ENCODE measurements around the gene MAP3K6.

Gene MAP3K6

DNA sequence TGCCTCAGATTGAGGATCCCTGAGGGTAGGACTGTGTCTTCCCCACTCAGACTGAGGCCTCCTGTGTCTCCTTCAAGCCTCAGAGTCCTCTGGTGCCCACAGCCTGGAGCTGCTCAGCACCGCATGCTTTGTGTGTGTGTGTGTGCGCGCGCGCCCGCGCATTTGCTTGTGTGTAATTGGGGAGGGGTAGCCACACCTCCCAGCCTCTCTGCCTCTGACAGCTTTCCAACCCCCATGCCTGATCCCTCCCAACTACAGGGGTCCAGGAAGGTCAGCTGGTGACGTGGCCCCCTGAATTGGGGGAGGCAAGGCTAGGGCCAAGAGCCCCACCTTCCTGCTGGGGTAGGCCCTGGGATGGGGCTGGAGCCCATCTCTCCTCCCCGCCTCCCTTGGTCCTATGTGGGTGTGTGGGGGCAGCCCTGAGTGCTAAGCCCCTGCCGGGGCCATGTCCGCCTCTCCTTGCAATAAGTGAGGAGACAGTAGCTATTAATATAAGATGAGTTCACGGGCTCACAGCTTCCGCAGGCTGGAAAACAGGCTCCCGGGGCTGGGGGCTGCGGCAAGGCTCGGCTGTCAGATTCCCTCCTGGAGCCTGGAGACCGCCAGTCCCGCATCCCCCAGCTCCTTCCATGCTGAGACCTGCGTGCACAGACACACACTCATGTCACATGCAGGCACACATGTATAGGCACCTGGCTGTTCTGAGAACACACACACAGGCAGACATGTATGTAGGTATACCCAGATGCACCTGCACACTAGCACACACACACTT lies 32.7 kb upstream of the MAP3K6 start:
- Histone ChIP-seq H3K9me3 (ENCODE audit: severe bottlenecking) (no peaks in the 10 kb centered on the region), H3K27ac (no peak overlapping the region), H3K36me3 (no peaks in the 10 kb centered on the region), H3K27me3 (ENCODE audit: insufficient read depth, low read depth, severe bottlenecking) (no peaks in the 10 kb centered on the region), H3K4me3 (ENCODE audit: low read depth, low read length) (no peak overlapping the region)
- TF ChIP-seq, protein P1, sequence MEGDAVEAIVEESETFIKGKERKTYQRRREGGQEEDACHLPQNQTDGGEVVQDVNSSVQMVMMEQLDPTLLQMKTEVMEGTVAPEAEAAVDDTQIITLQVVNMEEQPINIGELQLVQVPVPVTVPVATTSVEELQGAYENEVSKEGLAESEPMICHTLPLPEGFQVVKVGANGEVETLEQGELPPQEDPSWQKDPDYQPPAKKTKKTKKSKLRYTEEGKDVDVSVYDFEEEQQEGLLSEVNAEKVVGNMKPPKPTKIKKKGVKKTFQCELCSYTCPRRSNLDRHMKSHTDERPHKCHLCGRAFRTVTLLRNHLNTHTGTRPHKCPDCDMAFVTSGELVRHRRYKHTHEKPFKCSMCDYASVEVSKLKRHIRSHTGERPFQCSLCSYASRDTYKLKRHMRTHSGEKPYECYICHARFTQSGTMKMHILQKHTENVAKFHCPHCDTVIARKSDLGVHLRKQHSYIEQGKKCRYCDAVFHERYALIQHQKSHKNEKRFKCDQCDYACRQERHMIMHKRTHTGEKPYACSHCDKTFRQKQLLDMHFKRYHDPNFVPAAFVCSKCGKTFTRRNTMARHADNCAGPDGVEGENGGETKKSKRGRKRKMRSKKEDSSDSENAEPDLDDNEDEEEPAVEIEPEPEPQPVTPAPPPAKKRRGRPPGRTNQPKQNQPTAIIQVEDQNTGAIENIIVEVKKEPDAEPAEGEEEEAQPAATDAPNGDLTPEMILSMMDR (IDR thresholded peaks at IDR 0.05; ENCODE audit: low read depth, low read length), result no peak
- no peak for DNase-seq

DNA sequence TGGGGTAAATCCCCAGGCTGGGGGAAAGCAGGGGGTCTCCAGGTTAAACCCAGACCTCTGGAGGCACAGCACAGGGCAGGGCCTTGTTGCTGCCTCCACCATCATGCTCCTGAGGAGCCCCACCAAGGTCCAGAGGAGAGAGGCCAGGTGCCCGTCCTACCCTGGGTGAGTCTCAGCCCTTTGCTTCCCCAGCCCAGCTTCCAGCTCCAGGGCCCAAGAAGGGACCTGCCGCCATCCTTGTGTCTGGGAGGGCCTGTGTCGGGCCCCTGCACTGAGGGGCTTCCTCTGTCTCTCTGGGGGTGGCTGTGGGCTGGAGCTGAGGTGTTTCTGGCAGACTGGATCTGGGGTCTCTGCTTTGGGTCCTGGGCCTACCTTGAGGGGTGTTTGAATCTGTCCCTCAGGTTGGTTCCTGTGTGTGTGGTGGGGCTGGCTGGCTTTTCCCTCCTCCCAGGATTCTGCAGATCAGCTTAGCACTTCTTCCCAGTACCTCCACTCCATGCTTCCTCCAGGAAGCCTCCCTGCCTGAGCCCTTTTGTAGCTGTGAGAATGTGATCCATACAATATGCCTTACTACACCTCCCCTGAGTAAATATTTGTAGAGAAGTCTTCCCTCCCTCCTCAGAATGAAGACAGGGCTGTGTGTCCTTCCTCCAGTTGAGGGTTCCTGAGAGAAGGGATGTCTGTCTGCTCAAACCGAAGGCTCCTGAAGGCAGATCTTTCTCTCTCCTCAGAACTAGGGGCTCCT lies 31.8 kb upstream of the MAP3K6 start:
- TF ChIP-seq, protein P1 (IDR thresholded peaks at IDR 0.05; ENCODE audit: low read depth, low read length), result no peak
- Histone ChIP-seq H3K9me3 (ENCODE audit: severe bottlenecking) (no peaks in the 10 kb centered on the region), H3K36me3 (no peaks in the 10 kb centered on the region), H3K4me3 (ENCODE audit: low read depth, low read length) (no peak overlapping the region), H3K27me3 (ENCODE audit: insufficient read depth, low read depth, severe bottlenecking) (no peaks in the 10 kb centered on the region), H3K27ac (no peak overlapping the region)
- no peak for DNase-seq

DNA sequence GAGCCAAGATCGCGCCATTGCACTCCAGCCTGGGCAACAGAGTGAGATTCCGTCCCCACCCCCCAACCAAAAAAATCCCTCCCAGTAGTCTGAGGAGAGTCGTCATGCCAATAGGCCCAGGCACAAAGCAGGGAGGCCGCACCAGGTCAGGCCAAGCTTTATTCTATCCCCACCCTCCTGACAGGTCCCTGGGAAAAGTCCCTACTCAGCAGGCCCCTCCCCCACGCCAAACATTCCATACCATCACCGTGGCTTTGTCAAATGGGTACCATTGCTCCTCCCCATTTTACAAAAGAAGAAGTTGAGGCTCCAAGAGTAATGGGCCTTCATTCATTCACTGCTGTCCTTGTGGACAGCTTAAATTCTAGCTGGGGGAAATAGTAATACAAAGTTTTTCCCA lies 31.0 kb upstream of the MAP3K6 start:
- Histone ChIP-seq H3K27ac (no peak overlapping the region), H3K4me3 (ENCODE audit: low read depth, low read length) (no peak overlapping the region), H3K9me3 (ENCODE audit: severe bottlenecking) (no peaks in the 10 kb centered on the region), H3K36me3 (no peaks in the 10 kb centered on the region), H3K27me3 (ENCODE audit: insufficient read depth, low read depth, severe bottlenecking) (no peaks in the 10 kb centered on the region)
- DNase-seq, result no peak
- TF ChIP-seq, protein P1 (IDR thresholded peaks at IDR 0.05; ENCODE audit: low read depth, low read length), result no peak

DNA sequence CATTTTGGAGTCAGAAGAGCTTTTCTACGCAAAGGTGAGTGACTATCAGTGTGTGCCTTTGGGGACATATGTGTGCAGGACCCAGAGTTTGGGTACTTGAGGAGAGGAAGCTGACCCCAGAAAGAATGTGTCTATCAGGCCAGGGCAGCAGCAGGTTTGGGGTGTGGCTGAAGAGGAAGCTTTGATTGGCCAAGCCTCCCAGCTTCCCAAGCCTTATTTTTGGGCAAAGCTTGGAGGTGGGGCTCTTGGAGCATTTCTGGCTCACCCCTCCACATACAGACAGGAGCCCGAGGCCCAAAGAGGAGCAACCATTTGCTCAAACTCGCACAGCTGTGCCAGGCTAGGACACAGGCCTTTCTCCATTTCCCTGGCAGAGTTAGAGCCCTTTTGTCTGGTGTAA lies 30.3 kb upstream of the MAP3K6 start:
- TF ChIP-seq, protein P1 (IDR thresholded peaks at IDR 0.05; ENCODE audit: low read depth, low read length), result no peak
- H3K27me3 ChIP-seq (ENCODE audit: insufficient read depth, low read depth, severe bottlenecking), result no peaks in the 10 kb centered on the region
- no peaks in the 10 kb centered on the region for H3K36me3 ChIP-seq
- DNase-seq, result no peak
- H3K9me3 ChIP-seq (ENCODE audit: severe bottlenecking), result no peaks in the 10 kb centered on the region
- no peak overlapping the region for H3K4me3 ChIP-seq (ENCODE audit: low read depth, low read length)
- H3K27ac ChIP-seq, result no peak overlapping the region

DNA sequence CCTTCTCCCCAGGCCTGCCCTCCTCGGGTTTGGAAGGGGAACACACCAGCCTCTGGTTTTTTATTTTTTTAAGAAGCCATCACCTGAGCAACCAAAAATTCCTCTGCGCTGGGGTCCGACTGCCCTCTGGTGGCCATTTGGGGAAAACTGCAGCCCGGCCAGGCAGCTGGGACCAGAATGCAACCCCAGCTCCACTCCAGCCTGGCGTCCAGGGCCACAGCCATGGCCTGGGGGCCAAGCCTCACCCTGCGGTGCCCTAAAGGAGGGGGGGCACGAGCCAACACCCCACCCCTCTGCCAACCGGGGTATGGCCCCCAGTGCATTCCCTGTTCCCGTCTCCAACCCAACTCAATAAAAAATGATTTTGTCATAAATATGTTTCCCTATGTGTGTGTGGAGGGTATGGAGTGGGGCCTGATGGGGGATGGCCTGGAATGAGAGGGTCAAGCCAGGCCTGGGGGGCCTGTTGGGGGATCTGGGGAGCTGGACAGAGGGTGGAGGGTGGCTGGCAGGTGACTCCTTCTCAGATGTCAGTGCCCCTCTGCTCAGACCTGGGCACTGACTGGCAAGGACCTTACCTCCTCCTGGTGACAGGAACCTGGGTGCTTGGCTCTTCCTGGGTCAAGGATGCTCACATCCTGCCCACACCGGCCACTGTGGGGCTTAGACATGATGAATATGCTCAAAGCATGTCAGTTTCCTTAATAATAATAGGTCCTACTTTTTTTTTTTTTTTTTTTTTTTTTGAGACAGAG lies 28.9 kb upstream of the MAP3K6 start:
- TF ChIP-seq, protein P1 (IDR thresholded peaks at IDR 0.05; ENCODE audit: low read depth, low read length), result peak; percentile 86
- H3K4me3 ChIP-seq (ENCODE audit: low read depth, low read length), result no peak overlapping the region

More for the DNA sequence above, 28.9 kb upstream of the MAP3K6 start:
- H3K27me3 ChIP-seq (ENCODE audit: insufficient read depth, low read depth, severe bottlenecking), result no peaks in the 10 kb centered on the region
- no peak overlapping the region for H3K27ac ChIP-seq
- no peaks in the 10 kb centered on the region for H3K36me3 ChIP-seq
- no peaks in the 10 kb centered on the region for H3K9me3 ChIP-seq (ENCODE audit: severe bottlenecking)
- DNase-seq, result peak; percentile 68
